HG03571 (cell line): ENCODE measurements around the gene PTTG1.

Source experiments
- ATAC-seq: cut with Tn5 transposase; IDR thresholded peaks from one replicate; pipeline ENCODE4 v1.9.1; 2021; ENCODE audit not compliant: unreplicated experiment

Gene PTTG1

DNA sequence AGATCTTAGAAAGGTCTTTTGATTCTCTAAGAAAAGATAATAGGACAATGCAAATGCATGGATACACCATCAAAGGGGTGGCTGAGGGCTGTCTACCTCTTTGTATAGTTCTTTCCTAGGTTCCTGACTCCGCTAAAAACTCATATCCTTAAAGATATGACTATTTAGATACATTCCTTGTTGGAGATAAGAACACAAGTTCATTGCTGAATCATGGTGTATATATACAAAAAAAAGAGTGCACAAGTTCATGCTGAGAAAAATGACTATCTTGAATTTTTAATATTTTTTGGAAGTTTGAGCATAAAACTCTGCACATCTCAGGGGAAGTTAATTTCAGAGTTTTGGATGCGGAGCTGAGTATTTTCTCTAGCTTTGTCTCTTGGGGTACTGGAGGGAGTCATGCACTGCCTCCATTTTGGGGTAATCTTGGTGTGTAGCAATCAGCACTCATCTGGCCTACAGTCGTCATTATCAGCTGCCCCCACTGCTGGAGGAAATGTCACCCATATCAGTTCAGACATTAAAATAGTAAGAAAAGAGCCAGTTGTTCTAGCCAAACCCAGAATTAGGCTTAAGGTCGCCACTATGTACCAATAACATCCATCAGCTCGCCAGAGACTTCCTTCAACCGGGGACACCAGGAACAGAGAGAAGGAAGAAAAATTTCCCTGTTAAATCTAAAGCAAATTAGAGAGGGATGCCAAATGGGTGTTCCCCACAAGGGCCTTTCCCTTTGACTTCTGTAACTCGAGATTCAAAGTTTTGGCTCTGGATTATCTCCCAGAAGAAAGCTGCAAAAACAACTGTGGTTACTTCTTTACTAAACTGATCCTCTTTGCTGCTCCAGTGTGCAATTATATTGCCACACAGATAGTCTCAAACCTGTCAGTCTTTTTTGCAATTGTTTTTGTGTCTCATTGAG lies 49.0 kb downstream of the PTTG1 start:
- no peak for ATAC-seq

DNA sequence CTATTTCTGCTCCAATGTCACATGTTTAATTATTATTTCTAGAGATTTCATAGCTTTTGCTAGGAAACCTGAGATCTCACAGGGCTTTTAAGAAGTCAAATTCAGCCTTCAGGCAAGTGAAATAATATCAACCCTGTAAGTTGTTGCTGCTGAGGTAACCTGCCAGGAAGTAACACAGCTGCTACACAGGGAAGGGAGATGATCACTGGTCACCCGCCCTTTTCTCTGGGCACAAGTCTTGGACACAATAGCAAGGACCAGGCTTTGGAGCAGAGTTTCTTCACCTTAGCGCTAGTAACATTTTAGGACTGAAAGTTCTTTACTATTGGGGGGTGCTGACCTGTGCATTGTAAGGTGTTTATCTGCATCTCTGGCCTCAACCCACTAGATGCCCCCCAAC lies 50.1 kb downstream of the PTTG1 start:
- ATAC-seq = no peak

DNA sequence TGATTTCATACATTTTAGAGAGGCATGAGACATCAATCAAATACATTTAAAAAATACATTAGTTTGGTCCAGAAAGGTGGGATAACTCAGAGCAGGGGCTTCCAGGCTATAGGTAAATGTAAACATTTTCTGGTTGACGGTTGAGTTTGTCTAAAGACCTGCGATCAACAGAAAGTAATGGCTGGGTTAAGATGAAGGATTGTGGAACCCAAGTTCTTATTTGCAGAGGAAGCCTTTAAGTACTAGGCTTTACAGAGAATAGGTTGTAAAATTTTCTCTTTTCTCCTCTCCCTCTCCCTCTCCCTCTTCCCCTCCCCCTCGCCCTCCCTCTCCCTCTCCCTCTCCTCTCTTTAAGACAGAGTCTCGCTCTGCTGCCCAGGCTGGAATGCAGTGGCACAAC lies 50.8 kb downstream of the PTTG1 start:
- no peak for ATAC-seq

DNA sequence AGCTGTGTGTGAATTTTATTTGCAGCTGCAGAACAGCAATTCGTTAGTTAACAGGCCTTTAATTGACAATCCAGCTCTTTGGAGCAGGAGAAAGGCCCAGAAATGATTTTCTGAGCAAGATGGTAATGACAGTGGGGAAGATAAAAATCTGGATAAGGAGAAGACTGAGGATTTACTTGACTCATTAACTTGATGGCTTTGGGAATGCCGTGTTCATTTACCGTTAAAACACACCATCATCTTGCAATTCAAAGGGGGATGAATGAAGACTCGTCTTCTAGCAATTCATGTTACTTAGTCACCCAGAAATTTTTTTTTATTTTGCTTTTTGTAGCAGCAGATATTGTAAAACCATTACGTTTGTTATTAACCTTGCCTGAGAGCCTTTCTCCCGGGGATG lies 52.0 kb downstream of the PTTG1 start:
- no peak for ATAC-seq

DNA sequence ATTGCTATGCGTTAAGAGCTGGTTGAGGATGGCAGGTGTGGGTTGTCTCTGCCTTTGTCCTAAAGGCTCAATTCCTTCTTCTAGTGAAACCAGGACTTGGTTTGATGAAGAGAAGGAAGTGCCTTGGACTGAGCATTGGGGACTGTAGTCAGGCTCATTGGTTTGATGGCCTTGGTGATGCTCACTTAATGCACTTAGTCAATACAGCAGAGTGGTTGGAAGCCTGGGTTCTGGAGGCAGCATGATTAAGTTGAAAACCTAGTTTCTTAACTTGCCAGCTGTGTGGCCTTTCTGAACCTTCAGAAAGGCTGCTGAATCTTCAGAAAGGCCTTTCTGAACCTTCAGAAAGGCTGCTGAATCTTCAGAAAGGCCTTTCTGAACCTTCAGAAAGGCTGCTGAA lies 52.4 kb downstream of the PTTG1 start:
- ATAC-seq = no peak

DNA sequence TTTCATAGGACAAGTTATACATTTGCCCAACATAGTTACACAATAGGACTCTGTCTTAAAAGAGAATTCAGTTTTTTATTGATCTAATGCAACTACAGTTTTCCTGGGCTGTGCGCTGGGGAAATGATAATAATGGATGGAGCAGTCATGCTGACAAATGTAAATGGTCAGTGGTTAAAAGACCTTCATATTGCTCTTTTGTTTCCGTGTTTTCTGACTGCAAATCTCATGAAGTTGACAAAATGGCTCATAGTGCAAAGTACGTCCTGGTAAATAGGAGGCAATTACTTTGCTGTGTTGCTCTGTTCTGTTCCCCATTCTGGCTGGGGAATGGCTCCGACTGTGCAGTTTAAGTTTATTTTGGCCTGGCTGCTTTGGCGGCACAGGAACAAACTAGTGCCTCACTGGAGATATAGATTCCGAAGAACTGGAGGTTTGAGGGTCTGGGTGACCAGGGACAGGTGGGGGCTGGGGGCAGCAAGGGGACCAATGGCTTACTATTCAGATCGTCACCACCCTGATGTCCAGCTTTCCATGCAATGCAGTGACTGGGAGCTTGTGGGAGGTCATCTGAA lies 54.3 kb downstream of the PTTG1 start:
- no peak for ATAC-seq

DNA sequence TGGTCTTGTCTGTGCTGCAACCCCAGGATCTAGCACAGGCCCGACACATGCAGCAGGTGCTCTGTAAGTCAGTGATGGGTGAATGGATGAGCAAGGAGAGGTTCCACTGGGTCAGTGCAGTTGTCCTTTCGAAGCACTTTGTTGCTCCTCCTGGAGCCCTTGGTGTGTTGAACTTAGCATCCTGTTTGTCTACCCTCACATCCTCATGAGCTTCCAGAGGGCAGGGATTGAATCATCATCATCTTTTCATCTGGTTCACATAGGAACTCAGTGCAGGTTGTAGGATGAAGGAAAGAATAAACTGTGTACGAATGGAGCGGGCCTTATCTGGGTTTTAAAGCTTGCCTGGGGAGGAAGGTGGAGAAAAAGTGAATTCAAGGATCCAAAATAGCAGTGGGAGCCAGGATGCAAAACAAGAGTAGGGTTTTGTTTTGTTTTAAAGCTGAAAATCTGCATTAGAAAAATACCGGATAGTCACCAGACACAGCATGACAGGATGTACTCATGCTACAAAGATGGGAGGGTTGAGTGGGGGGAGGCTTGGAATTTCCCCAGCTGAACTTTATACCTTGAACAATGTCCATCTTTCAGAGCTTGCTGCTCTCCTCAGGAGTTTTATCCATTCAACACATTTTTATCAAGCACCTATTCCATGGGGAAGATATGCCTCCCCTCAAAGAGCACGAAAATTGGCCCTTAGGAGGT lies 55.8 kb downstream of the PTTG1 start:
- ATAC-seq = no peak

DNA sequence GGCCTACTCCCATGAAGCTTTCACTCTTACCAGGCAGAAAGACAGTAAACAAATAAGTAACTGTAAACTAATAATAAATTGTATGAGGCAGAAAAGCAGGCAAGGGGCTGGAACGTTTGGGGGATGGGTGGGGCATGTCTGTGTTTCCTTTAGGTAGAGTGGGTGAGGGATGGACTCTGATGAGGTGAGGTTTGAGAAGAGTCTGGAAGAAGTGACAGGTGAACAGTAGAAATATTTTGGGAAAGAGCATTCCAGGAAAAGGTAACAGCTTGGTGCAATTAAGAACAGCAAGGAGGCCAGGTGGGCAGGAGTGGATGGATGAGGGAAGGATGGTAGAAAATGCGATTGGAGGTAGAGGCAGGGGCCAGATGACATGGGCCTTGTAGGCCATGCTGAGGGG lies 56.5 kb downstream of the PTTG1 start:
- ATAC-seq = no peak
